Activated CD4-positive, alpha-beta memory T cell treated with anti-CD3 and anti-CD28 coated beads for 36 hours (primary cell): Measurements from ENCODE around the gene MUC20. TPM values are rescaled to one million over a fixed set of nuclear protein-coding genes. Genes with fewer than 3 reads are reported as not detected.
"Not testable (repeated sequence)": the region's sequence is repeated elsewhere in the genome, so short reads cannot be mapped to it uniquely, and the experiment has no call there.

ENCODE experiments used
- CTCF ChIA-PET: fragments of 350-600 bp; sonication (Branson Sonifier 250); formaldehyde crosslinking; loops from one replicate; lab custom pipeline; 2021; ENCODE audit warnings: antibody characterized with exemption, inconsistent platforms; lab: Charles Lee
- POLR2A ChIA-PET: fragments of 350-600 bp; sonication (Branson Sonifier 250); formaldehyde crosslinking; loops from one replicate; lab custom pipeline; 2021; ENCODE audit warnings: antibody characterized with exemption; lab: Charles Lee
- DNase-seq: peaks from one replicate; pipeline ENCODE4 v3.0.0-alpha.2; 2020
- H3K27ac Mint-ChIP-seq: one replicate; pipeline ENCODE4 v1.8.0; 2021; ENCODE audit warnings: mixed read lengths
- H3K27me3 Mint-ChIP-seq: one replicate; pipeline ENCODE4 v1.8.0; 2021; ENCODE audit warnings: mixed read lengths
- H3K36me3 Mint-ChIP-seq: one replicate; pipeline ENCODE4 v1.8.0; 2021; ENCODE audit warnings: mixed read lengths
- H3K4me1 Mint-ChIP-seq: one replicate; pipeline ENCODE4 v1.8.0; 2021; ENCODE audit warnings: low read depth, mixed read lengths
- H3K4me3 Mint-ChIP-seq: one replicate; pipeline ENCODE4 v1.8.0; 2021; ENCODE audit warnings: mild to moderate bottlenecking, mixed read lengths
- H3K9me3 Mint-ChIP-seq: one replicate; pipeline ENCODE4 v1.8.0; 2021; ENCODE audit warnings: mixed read lengths
- intact Hi-C: fragments of 100-400 bp; cut with micrococcal nuclease; formaldehyde crosslinking; loops from one replicate; pipeline ENCODE4 v1.15.1; 2023
- total RNA-seq, 2 experiments: library from RNA; stranded (reverse); gene quantifications; one replicate each; pipeline ENCODE4 v1.2.3, GENCODE V29; 2021

The MUC20 gene
- total RNA-seq: under 1 TPM; 0.73 to 0.78 TPM

DNA sequence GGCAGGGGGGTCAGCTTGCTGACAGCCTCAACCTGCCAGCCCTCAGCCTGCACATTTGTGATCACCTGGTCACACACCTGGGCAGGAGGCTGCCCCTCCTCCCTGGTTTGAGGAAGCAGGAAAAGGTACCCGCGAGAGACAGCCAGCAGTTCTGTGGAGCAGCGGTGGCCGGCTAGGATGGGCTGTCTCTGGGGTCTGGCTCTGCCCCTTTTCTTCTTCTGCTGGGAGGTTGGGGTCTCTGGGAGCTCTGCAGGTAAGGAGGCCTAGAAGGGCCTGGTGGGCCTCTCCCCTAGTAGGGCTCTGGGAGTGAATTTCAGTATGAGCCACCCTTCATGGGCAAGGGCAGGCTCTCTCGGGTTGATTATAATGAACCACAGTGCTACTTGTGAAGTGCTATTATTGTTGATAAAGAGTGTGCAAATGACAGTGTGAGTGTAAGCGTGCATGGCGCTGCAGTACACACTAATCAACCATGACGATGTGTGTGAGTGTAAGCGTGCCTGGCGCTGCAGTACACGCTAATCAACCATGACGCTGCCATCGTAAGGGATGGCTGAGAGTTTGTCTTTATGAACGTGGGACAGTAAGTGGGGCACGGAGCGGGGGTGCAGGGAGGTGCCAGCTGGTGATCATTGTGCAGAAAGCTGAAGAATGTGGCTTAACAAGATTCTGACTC lies at the start of gene MUC20:
Gene MUC20 (plus strand): TSS at position 148 of the 676 bp plus-strand sequence. CDS start 30 bp downstream, at position 178.
- H3K4me1 Mint-ChIP-seq, H3K4me3 Mint-ChIP-seq, CTCF ChIA-PET, H3K9me3 Mint-ChIP-seq, DNase-seq, H3K27me3 Mint-ChIP-seq, POLR2A ChIA-PET, H3K36me3 Mint-ChIP-seq, H3K27ac Mint-ChIP-seq, intact Hi-C loops: not testable (repeated sequence)

DNA sequence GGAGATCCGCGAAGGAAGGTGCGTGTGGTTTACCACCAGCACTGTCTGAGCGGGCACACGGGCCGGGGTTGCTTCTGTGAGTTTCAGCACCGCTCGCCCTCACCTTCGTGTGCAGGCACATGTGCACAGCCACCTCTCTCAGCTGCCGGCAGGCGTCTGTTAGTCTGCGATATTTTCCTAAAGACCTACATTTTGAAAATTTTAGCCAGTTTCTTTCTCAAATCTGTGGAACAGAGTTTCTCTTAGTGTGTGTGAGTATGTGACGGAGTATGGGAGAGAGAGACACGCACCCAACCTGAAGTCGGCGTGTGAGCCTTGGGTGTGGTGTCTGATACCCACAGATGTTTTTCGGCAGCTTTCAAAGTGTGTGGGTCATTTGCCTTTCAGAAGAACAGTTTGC lies 49.5 kb upstream of the MUC20 start:
- DNase-seq, H3K9me3 Mint-ChIP-seq, H3K4me3 Mint-ChIP-seq, CTCF ChIA-PET, H3K27ac Mint-ChIP-seq, POLR2A ChIA-PET, H3K4me1 Mint-ChIP-seq, H3K27me3 Mint-ChIP-seq, intact Hi-C loops: not testable (repeated sequence)
- peaks cover 11% of the 10 kb centered on the region for H3K36me3 Mint-ChIP-seq

DNA sequence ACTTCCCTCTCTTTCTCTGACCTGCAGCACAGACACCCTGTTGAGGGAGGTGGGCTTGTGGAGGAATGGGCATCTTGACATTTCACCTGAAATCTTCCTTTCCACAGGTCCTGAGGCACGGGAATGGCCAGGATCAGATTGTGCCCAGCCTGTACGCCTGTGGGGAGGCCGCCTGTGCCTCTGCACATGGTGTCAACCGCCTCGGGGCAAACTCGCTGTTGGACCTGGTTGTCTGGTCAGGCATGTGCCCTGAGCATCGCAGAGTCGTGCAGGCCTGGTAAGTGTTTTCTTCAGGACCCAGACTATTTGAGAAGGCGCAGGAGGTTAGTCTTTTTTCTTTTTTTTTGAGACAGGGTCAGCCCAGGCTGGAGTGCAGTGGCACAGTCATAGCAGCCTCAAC lies 47.1 kb upstream of the MUC20 start:
- H3K9me3 Mint-ChIP-seq, intact Hi-C loops, H3K27ac Mint-ChIP-seq, H3K4me1 Mint-ChIP-seq, CTCF ChIA-PET, H3K4me3 Mint-ChIP-seq, POLR2A ChIA-PET, H3K27me3 Mint-ChIP-seq, DNase-seq: not testable (repeated sequence)
- H3K36me3 Mint-ChIP-seq: peaks cover 19% of the 10 kb centered on the region

DNA sequence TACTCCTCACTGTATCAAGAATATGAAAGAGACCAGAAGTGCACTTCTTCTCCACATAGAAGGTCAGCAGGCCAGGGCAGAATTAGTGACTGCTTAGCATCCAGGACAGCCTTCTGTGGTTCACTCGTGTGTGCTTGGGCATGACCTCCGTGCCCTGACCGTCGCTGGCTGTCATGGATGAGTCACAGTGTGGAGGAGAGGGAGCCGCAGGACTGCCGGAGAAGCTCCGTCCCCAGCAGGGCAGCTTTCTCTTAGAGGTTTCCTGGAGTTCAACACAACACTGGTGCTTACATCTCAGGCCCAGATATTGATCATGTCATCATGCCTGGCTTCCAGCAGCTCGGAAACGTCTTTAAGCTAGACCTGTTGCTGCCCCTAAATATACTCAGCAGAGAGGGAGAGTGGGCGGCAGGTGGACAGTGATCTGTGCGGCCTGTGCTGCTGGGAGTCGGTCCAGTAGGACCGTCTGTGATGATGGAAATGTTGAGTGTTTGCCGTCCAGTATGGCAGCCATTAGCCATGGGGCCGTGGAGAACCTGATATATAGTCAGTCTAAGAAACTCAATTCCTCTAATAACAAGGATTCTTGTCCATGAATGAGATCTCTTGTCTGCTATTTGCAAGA lies 42.3 kb upstream of the MUC20 start:
- H3K4me1 Mint-ChIP-seq, H3K27ac Mint-ChIP-seq, POLR2A ChIA-PET, H3K9me3 Mint-ChIP-seq, DNase-seq, CTCF ChIA-PET, intact Hi-C loops, H3K27me3 Mint-ChIP-seq, H3K4me3 Mint-ChIP-seq: not testable (repeated sequence)
- peaks cover 31% of the 10 kb centered on the region for H3K36me3 Mint-ChIP-seq

DNA sequence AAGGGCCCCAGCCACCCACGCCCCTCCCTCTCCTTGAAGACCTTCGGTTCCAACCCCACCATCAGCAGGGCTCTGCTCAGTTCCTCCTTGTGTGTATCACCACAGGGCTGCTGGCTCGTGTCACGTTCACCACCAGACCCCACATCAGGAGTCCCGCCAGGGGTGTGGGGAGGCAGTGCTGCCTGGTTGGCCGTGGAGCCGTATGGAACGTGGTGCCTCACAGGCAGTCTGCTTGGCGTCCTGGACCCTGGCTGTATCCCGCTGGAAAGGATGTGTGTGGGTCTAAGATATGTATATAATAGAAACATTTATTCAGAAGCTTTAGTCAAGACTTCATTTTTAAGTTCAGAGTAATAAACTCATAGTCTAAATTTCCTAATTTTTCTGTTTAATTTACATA lies 40.1 kb upstream of the MUC20 start:
- POLR2A ChIA-PET, H3K4me1 Mint-ChIP-seq, H3K27me3 Mint-ChIP-seq, H3K4me3 Mint-ChIP-seq, H3K9me3 Mint-ChIP-seq, intact Hi-C loops, DNase-seq, CTCF ChIA-PET, H3K27ac Mint-ChIP-seq: not testable (repeated sequence)
- peaks cover 33% of the 10 kb centered on the region for H3K36me3 Mint-ChIP-seq

GRCh38 chr3:195681458-195682103 lies 39.2 kb upstream of the MUC20 start:
- not testable (repeated sequence) for H3K27ac Mint-ChIP-seq

GRCh38 chr3:195682104-195682742 lies 38.6 kb upstream of the MUC20 start:
- intact Hi-C loops, H3K4me1 Mint-ChIP-seq, H3K4me3 Mint-ChIP-seq, H3K9me3 Mint-ChIP-seq, H3K27ac Mint-ChIP-seq, DNase-seq, H3K27me3 Mint-ChIP-seq, CTCF ChIA-PET, POLR2A ChIA-PET: not testable (repeated sequence)
- H3K36me3 Mint-ChIP-seq: peaks cover 34% of the 10 kb centered on the region

More at GRCh38 chr3:195681458-195682103, 39.2 kb upstream of the MUC20 start:
- H3K27me3 Mint-ChIP-seq, intact Hi-C loops, H3K4me1 Mint-ChIP-seq, POLR2A ChIA-PET, DNase-seq, H3K4me3 Mint-ChIP-seq, H3K9me3 Mint-ChIP-seq, CTCF ChIA-PET: not testable (repeated sequence)
- H3K36me3 Mint-ChIP-seq: peaks cover 35% of the 10 kb centered on the region

- DNase-seq, H3K27ac Mint-ChIP-seq, H3K4me1 Mint-ChIP-seq, H3K27me3 Mint-ChIP-seq, POLR2A ChIA-PET, H3K9me3 Mint-ChIP-seq, H3K4me3 Mint-ChIP-seq, intact Hi-C loops, CTCF ChIA-PET: not testable (repeated sequence)
- peaks cover 26% of the 10 kb centered on the region for H3K36me3 Mint-ChIP-seq
Observed at GRCh38 chr3:195683722-195684526, 36.9 kb upstream of the MUC20 start.

DNA sequence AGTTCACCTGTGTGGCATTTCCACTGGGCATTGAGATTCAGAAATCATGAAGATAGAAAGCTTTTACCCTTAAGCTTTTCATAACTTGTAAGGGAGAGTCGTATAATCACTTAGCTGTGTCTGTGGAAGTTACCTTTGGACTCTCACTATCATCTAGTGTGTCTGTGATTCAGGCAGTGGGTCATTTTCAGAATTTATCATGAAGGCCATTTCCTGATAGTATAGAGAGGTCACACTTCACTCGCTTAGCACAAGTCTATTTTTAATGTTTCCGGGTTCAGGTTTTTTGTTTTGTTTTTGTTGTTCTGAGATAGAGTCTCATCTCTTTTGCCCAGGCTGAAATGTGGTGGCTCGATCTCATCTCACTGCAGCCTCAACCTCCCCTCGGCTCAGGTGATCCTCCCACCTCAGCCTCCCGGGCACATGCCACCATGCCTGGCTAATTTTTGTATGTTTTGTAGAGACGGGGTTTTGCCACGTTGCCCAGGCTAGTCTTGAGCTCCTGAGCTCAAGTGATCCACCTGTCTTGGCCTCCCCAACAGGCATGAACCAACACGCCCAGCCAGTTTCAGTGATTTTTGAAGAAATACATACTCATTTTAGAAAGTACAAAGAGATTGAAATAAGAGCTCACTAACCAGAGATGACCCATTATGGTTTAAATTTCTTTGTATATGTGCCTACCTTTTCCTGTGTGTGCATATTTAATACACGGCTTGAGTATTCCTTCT lies 36.1 kb upstream of the MUC20 start:
- H3K9me3 Mint-ChIP-seq, H3K27me3 Mint-ChIP-seq, POLR2A ChIA-PET, CTCF ChIA-PET, intact Hi-C loops, H3K4me3 Mint-ChIP-seq, H3K4me1 Mint-ChIP-seq, H3K27ac Mint-ChIP-seq, DNase-seq: not testable (repeated sequence)
- peaks cover 22% of the 10 kb centered on the region for H3K36me3 Mint-ChIP-seq

DNA sequence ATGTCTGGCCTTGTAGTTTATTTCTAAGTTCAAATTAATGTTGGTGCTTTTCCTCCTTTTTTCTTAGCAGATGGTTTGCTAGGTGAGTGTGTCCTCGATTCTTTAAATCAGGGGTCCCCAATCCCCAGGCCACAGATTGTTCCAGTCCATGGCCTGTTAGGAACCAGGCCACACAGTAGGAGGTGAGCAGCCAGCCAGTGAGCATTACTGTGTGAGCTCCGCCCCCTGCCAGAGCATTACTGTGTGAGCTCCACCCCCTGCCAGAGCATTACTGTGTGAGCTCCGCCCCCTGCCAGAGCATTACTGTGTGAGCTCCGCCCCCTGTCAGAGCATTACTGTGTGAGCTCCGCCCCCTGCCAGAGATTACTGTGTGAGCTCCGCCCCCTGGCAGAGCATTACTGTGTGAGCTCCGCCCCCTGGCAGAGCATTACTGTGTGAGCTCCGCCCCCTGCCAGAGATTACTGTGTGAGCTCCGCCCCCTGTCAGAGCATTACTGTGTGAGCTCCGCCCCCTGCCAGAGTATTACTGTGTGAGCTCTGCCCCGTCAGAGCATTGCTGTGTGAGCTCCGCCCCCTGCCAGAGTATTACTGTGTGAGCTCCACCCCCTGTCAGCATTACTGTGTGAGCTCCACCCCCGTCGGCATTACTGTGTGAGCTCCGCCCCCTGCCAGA lies 34.1 kb upstream of the MUC20 start:
- CTCF ChIA-PET: interaction anchor here (0.7 kb wide), 1 partner anchor 58 kb away, joined by 3 read pairs; no protein-coding TSS in a partner anchor
- peaks cover 24% of the 10 kb centered on the region for H3K36me3 Mint-ChIP-seq
- H3K4me3 Mint-ChIP-seq, intact Hi-C loops, H3K9me3 Mint-ChIP-seq, H3K27me3 Mint-ChIP-seq, POLR2A ChIA-PET, H3K4me1 Mint-ChIP-seq, H3K27ac Mint-ChIP-seq: not testable (repeated sequence)
- DNase-seq: peak; percentile 57

DNA sequence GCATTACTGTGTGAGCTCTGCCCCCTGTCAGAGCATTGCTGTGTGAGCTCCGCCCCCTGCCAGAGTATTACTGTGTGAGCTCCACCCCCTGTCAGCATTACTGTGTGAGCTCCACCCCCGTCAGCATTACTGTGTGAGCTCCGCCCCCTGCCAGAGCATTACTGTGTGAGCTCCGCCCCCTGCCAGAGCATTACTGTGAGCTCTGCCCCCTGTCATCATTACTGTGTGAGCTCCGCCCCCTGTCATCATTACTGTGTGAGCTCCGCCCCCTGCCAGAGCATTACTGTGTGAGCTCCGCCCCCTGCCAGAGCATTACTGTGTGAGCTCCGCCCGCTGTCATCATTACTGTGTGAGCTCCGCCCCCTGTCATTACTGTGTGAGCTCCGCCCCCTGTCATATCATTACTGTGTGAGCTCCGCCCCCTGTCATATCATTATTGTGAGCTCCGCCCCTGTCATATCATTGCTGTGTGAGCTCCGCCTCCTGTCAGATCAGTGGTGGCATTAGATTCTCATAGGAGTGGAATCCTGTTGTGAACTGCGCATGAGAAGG lies 33.5 kb upstream of the MUC20 start:
- DNase-seq: peak; percentile 48
- H3K9me3 Mint-ChIP-seq, H3K27me3 Mint-ChIP-seq, H3K27ac Mint-ChIP-seq, H3K4me3 Mint-ChIP-seq, intact Hi-C loops, POLR2A ChIA-PET: not testable (repeated sequence)
- Mint-ChIP-seq H3K36me3 (peaks cover 27% of the 10 kb centered on the region), H3K4me1 (peaks cover 13% of the 10 kb centered on the region)
- CTCF ChIA-PET: interaction anchor here (0.7 kb wide), 1 partner anchor 58 kb away, joined by 3 read pairs; no protein-coding TSS in a partner anchor
